ENCODE results near the gene PLCH2. TPM values are rescaled to one million over a fixed set of nuclear protein-coding genes. Genes with fewer than 3 reads are reported as not detected.

The PLCH2 gene
- total and polyA plus RNA-seq, 2 of the 13 experiments (the other 11 are each of a cell fraction or from before 2014, with no cell fraction given): 0.15 to 0.67 TPM

DNA sequence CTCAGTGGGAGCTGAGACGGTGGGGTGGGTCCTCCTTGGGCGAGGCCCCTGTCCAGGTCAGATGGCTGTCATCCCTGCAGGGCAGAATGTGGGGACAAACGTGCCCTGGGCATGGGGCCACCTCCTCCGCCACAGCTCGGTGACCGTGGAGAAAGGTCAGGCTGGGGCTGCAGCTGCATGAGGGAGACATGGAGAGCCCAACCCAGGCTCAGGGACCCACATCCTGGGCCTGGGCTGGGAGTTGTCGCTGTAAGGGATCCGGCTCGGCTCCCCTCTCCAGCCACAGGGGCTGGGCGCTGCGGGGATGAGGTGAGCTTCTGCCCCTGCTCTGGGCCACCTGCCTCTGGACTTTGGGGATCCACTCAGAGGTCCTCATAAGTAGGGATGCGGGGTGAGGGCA, 518 bp upstream of the PLCH2 start:
- Histone ChIP-seq H3K79me2 (ENCODE audit: insufficient read depth, low read length) (no peaks in the 10 kb centered on the region), H3K27me3 (ENCODE audit: control insufficient read depth in 1 of 2, insufficient read depth in 2 of 2, low read length in 2 of 2) (peaks cover 14 to 83% of the 10 kb centered on the region in 2 experiments), H3K4me2 (ENCODE audit: low read depth, low read length) (no peak overlapping the region), H4K20me1 (ENCODE audit: insufficient read depth, low read length) (peaks cover 4% of the 10 kb centered on the region; the same call in 1 of the 2 replicates), H2AFZ (ENCODE audit: low read length) (no peak overlapping the region), H3K27ac (ENCODE audit: extremely low read length, insufficient read depth, low read length) (no peak overlapping the region), H3K4me3 (replicated peaks in 1 of 3; ENCODE audit: insufficient read depth in 1 of 3, low read depth in 2 of 3, low read length in 3 of 3) (no peak overlapping the region), H3K9ac (ENCODE audit: insufficient read depth, low read depth, low read length) (no peak overlapping the region), H3K36me3 (replicated peaks in 1 of 2; ENCODE audit: control insufficient read depth in 1 of 2, insufficient read depth in 2 of 2, low read length in 2 of 2) (no peaks in the 10 kb centered on the region), H3K9me3 (ENCODE audit: low read length) (no peaks in the 10 kb centered on the region), H3K4me1 (ENCODE audit: insufficient read depth, low read length) (peaks cover 11% of the 10 kb centered on the region; the same call in 1 of the 2 replicates)
- intact Hi-C loops (cut with micrococcal nuclease; ENCODE audit: unreplicated experiment): no loop called here
- POLR2A ChIA-PET: no interaction called here
- ATAC-seq (no peak), DNase-seq (ENCODE audit: low spot score) (no peak), FAIRE-seq (no peak)
- 0% methylated on average over 1 of the region's 12 CpGs for WGBS (ENCODE audit: low lambda C conversion rate)
- in situ Hi-C loops (cut with HindIII; ENCODE audit: extremely low pct_ligation_motif_present, low pct_unique_long_range_greater_than_20kb): no loop called here
- BruUV-seq (replicated peaks): no TSS peak
- no peak for TF ChIP-seq NFYB (CRISPR knock-in tag; IDR thresholded peaks at IDR 0.05)
- TF ChIP-seq RXRB (CRISPR knock-in tag; IDR thresholded peaks at IDR 0.05; ENCODE audit: borderline replicate concordance): no peak
- no peak for TF ChIP-seq SALL2 (CRISPR knock-in tag; IDR thresholded peaks at IDR 0.05)
- no peak for TF ChIP-seq ZNF75D (CRISPR knock-in tag; IDR thresholded peaks at IDR 0.05; ENCODE audit: borderline replicate concordance)
- TF ChIP-seq, protein P1, sequence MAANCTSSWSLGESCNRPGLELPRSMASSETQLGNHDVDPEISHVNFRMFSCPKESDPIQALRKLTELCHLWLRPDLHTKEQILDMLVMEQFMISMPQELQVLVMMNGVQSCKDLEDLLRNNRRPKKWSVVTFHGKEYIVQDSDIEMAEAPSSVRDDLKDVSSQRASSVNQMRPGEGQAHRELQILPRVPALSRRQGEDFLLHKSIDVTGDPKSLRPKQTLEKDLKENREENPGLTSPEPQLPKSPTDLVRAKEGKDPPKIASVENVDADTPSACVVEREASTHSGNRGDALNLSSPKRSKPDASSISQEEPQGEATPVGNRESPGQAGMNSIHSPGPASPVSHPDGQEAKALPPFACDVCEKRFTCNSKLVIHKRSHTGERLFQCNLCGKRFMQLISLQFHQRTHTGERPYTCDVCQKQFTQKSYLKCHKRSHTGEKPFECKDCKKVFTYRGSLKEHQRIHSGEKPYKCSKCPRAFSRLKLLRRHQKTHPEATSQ (CRISPR knock-in tag; IDR thresholded peaks at IDR 0.05; ENCODE audit: borderline replicate concordance): no peak
- no peak for TF ChIP-seq ZNF883 (CRISPR knock-in tag; IDR thresholded peaks at IDR 0.05; ENCODE audit: not compliant biosample characterization)
- TF ChIP-seq HES4 (CRISPR knock-in tag; IDR thresholded peaks at IDR 0.05; ENCODE audit: borderline replicate concordance): no peak
- CTCF ChIA-PET (ENCODE audit: low intra/inter-chr PET ratio, low total read pairs): no interaction called here

DNA sequence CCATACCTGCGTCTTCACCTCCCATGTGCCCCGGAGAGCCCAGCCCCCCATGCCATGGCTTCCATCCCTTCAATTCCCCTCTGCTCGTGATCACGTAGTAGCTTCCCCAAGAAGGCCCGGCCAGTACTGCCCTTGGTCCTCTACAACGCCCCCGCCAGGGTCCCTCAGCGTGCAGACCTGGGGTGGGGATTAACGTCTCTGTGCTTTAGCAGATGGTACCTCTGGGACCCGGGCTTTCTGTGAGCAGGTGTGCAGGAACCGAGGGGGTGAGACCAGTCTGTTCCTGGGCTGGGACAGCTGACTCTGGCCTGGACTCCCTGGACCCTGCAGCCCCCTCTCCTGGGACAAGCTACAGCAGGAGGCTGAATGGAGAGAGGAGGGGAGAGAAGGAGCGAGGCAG, 1.2 kb downstream of the PLCH2 start:
- POLR2A ChIA-PET: interaction anchor here (1.6 kb wide), 1 partner anchor 49 kb away, joined by 4 read pairs; the partner anchor contains the start of gene PANK4
- CTCF ChIA-PET (ENCODE audit: low intra/inter-chr PET ratio, low total read pairs): no interaction called here
- ATAC-seq (no peak), FAIRE-seq (no peak), DNase-seq (ENCODE audit: low spot score) (no peak)
- no peak overlapping the region for H3K4me2 ChIP-seq (ENCODE audit: low read depth, low read length)
- H3K4me3 ChIP-seq (replicated peaks in 1 of 3; ENCODE audit: insufficient read depth in 1 of 3, low read depth in 2 of 3, low read length in 3 of 3): no peak overlapping the region
- H4K20me1 ChIP-seq (ENCODE audit: insufficient read depth, low read length): peaks cover 4% of the 10 kb centered on the region; the same call in 1 of the 2 replicates
- WGBS (ENCODE audit: low lambda C conversion rate): 71% methylated on average over 7 of the region's 12 CpGs
- H3K9ac ChIP-seq (ENCODE audit: insufficient read depth, low read depth, low read length): no peak overlapping the region
- H3K79me2 ChIP-seq (ENCODE audit: insufficient read depth, low read length): no peaks in the 10 kb centered on the region
- in situ Hi-C loops (cut with HindIII; ENCODE audit: extremely low pct_ligation_motif_present, low pct_unique_long_range_greater_than_20kb): no loop called here
- H3K27me3 ChIP-seq (ENCODE audit: control insufficient read depth in 1 of 2, insufficient read depth in 2 of 2, low read length in 2 of 2): peaks cover 18 to 73% of the 10 kb centered on the region in 2 experiments
- intact Hi-C loops (cut with micrococcal nuclease; ENCODE audit: unreplicated experiment): no loop called here
- peaks cover 11% of the 10 kb centered on the region; the same call in 1 of the 2 replicates for H3K4me1 ChIP-seq (ENCODE audit: insufficient read depth, low read length)
- no peaks in the 10 kb centered on the region for H3K36me3 ChIP-seq (replicated peaks in 1 of 2; ENCODE audit: control insufficient read depth in 1 of 2, insufficient read depth in 2 of 2, low read length in 2 of 2)
- no peaks in the 10 kb centered on the region for H3K9me3 ChIP-seq (ENCODE audit: low read length)
- BruUV-seq (replicated peaks): no TSS peak
- H3K27ac ChIP-seq (ENCODE audit: extremely low read length, insufficient read depth, low read length): no peak overlapping the region
- H2AFZ ChIP-seq (ENCODE audit: low read length): no peak overlapping the region
- no peak for TF ChIP-seq SRSF1 (optimal IDR thresholded peaks at IDR 0.05; ENCODE audit: low read depth, low read length)
- TF ChIP-seq ZNF776 (CRISPR knock-in tag; IDR thresholded peaks at IDR 0.05): no peak
- TF ChIP-seq ZNF235 (CRISPR knock-in tag; IDR thresholded peaks at IDR 0.05; ENCODE audit: borderline replicate concordance): no peak
- TF ChIP-seq, protein P2, sequence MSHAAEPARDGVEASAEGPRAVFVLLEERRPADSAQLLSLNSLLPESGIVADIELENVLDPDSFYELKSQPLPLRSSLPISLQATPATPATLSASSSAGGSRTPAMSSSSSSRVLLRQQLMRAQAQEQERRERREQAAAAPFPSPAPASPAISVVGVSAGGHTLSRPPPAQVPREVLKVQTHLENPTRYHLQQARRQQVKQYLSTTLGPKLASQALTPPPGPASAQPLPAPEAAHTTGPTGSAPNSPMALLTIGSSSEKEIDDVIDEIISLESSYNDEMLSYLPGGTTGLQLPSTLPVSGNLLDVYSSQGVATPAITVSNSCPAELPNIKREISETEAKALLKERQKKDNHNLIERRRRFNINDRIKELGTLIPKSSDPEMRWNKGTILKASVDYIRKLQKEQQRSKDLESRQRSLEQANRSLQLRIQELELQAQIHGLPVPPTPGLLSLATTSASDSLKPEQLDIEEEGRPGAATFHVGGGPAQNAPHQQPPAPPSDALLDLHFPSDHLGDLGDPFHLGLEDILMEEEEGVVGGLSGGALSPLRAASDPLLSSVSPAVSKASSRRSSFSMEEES (CRISPR knock-in tag; IDR thresholded peaks at IDR 0.05): no peak
- TF ChIP-seq, protein P3, sequence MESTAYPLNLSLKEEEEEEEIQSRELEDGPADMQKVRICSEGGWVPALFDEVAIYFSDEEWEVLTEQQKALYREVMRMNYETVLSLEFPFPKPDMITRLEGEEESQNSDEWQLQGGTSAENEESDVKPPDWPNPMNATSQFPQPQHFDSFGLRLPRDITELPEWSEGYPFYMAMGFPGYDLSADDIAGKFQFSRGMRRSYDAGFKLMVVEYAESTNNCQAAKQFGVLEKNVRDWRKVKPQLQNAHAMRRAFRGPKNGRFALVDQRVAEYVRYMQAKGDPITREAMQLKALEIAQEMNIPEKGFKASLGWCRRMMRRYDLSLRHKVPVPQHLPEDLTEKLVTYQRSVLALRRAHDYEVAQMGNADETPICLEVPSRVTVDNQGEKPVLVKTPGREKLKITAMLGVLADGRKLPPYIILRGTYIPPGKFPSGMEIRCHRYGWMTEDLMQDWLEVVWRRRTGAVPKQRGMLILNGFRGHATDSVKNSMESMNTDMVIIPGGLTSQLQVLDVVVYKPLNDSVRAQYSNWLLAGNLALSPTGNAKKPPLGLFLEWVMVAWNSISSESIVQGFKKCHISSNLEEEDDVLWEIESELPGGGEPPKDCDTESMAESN (CRISPR knock-in tag; conservative IDR thresholded peaks at IDR 0.05): no peak
- TF ChIP-seq, protein P4, sequence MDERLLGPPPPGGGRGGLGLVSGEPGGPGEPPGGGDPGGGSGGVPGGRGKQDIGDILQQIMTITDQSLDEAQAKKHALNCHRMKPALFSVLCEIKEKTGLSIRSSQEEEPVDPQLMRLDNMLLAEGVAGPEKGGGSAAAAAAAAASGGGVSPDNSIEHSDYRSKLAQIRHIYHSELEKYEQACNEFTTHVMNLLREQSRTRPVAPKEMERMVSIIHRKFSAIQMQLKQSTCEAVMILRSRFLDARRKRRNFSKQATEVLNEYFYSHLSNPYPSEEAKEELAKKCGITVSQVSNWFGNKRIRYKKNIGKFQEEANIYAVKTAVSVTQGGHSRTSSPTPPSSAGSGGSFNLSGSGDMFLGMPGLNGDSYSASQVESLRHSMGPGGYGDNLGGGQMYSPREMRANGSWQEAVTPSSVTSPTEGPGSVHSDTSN (CRISPR knock-in tag; IDR thresholded peaks at IDR 0.05): no peak

All from HepG2 (cell line).